RCC 7860 (cell line): ENCODE results near the gene ODC1.
A peak's percentile ranks its signal among the peaks of the same experiment; 100 is the strongest.

Experiments used
- DNase-seq: peaks from one replicate; pipeline ENCODE4 v3.0.0-alpha.2; 2015; ENCODE audit warnings: low spot score
- FAIRE-seq: peaks from 2 replicates; lab custom pipeline; 2012; peaks lifted over from hg19 to GRCh38; lab: Jason Lieb, UNC

The ODC1 gene

DNA sequence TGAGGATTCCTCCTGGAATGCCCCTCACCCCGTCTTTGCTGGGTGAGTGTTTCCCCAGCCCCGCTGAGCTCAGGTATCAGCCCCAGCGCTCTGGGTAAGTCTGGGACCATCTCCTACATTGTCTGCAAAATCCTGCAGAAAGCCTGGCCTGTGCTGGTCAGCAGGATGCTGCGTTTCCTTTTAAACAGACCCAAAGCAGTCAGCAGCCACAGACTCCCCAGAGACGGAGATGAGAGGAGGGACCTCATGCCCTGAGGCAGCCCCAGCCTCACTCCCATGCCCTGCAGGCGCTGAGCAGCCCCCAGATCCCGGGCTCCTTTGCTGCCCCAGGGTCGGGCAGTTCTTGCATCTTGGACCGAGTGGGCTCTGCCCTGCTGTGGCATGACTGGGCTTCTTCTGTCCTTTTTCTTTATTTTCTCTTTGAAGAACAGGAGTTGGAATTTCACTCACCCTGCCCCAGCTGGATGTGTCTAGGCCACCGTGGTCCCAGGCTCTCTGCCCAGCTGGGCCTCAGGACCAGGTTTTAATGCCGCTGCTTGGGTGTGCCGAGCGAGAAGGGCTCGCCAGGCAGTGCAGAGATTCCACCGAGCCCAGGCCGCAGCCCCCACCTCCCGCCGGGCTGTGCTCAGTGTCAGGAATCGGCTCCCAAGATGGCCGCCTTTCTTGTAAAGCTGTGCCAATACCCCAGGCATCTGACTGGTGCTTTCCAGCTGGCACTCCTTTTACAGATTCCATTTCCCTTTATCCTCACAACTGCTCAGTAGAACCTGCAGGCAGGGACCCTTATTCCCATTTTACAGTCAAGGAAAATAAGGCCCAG lies 43.6 kb downstream of the ODC1 start:
- FAIRE-seq (no peak), DNase-seq (no peak)

DNA sequence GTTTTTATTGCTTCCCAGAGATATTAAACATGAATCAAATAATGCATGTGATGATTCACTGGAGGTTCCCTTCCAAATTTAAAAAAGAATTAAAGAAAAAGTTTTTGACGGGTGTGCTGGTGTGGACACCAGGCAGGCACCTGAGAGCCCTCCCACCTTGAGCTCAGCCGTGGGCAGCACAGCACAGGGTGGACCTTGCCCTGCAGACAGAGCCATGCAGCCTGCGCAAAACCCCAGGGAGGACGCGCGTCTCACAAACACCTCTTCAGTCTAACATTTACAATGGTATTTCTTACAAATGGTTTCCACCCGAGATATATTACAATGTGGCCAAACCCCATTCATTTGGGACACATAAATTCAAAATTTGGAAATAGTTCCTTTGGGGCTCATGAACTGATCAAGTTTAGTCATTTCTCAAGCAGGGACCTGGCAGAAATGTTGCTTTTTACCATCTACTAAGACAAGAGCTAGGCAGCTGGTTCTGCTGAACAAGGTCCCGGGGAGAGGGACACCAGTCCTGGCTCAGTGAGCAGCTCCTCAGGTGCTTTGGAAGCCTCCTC lies 45.4 kb downstream of the ODC1 start:
- FAIRE-seq = no peak
- no peak for DNase-seq

DNA sequence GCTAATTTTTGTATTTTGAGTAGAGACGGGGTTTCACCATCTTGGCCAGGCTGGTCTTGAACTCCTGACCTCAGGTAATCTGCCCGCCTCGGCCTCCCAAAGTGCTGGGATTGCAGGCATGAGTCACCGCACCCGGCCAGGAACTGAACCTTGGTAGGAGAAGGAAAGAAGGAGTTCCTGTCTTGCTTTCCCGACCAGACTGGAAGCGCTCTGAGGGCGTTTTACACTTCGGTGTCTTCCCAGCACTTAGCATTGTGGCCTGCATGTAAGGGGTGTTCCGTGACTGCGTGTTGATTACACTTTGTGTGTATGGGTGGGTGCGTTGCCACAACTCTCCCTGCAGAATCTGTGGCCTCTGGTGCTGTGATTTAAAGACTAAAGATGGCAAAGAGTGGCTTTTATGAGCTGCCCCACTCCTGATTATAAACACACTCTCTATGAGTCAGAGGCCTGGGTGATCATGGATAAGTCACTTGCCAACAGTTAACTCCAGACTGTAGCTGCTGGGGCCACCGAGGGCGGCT lies 46.0 kb downstream of the ODC1 start:
- FAIRE-seq = peak; percentile 79
- peak; percentile 79 for DNase-seq

GRCh38 chr2:10400978-10401951 lies 46.9 kb downstream of the ODC1 start:
- FAIRE-seq (no peak), DNase-seq (no peak)

DNA sequence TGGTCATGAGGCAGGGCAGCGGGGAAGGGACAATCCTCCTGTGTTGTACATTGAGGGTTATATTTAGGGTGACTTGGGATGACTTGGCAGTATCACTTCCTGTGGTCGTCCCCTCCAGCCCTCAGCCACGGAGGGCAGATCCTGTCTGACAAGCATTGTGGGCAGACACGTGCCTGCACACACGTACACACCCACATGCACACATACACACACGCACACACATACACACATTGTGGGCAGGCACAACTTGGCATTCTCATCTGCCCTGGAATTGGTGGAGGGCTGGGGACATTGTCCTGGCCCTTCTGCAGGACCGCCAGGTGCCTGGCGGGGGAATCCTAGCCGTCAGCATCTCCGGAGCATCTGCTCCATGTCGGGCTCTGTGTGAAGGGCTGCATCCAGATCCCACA lies 47.6 kb downstream of the ODC1 start:
- no peak for FAIRE-seq
- DNase-seq = peak; percentile 28

GRCh38 chr2:10400002-10400401 lies 48.1 kb downstream of the ODC1 start:
- DNase-seq (no peak), FAIRE-seq (no peak)

DNA sequence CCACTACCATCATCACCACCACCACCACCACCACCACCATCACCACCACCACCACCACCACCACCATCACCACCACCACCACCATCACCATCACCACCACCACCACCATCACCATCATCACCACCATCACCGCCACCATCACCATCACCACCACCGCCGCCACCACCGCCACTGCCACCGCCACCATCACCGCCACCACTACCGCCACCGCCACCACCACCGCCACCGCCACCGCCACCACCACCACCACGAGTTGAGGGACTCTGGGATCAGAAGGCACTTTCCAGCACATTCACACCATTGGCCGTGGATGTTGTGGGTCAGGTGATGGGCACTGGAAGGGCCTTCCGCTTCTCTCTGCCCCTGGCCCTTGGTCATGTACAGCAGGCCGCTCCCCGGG lies 48.8 kb downstream of the ODC1 start:
- DNase-seq (no peak), FAIRE-seq (no peak)

DNA sequence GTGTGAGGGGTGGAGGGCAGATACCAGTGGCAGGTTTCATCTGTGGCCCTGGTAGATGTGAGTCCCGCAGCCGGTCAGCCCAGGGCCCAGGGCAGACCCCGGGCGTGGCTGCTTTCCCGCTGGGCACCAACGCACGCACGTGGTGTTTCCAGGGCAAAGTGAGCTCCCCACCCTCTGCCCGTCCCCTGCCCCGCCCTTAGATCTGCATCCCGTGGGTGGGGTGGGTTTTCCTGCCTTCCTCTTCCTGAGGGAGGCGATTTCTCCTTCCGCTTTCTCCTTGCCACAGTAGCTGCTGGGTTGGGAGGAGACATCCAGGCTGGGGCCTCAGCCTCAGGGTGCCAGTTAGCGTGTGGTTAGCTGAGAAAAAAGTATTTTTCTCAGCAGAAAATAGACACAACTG lies 49.6 kb downstream of the ODC1 start:
- DNase-seq (no peak), FAIRE-seq (no peak)

DNA sequence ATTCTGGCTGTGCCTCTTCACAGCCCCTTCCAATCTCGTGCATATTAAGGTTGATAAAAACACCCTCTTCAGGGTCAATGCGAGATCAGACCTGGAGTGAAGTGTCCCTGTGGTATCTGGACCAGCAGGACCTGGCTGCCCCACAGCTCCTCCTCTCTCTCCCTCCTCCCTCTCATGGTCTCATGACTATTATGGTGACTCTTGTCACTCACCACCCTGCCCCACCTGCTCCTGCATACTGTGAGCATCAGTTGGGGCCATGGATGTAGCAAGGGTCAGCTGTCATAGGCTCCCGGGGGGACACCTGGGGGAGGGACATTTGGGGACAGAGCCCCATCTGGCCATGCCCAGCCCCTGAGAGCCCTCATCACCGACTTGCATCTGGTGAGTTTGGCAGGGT lies 50.2 kb downstream of the ODC1 start:
- DNase-seq = no peak

GRCh38 chr2:10397297-10397875 lies 50.7 kb downstream of the ODC1 start:
- DNase-seq = no peak
- no peak for FAIRE-seq

More for the DNA sequence above, 50.2 kb downstream of the ODC1 start:
- no peak for FAIRE-seq

- FAIRE-seq (no peak), DNase-seq (no peak)
Observed at GRCh38 chr2:10396464-10396863, 51.7 kb downstream of the ODC1 start.

DNA sequence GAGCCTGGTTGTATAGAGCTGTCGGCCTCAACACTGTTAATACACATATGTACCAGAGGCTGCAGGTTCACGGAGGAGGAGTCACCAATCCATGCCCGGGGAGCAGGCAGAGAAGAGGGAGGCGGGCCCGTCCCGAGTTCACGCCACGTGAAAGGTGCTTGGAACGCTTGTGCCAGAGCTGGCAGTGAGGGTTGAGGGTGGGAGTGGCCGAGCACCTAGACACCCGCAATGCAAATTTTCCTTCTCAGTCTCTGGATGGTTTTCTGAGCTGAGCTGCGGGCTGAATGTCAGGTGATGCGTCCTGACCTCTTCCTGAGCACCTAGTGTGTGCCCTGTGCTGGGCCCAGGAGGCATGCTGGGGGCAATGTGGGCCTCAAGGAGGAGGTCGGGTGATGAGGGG lies 52.2 kb downstream of the ODC1 start:
- FAIRE-seq (no peak), DNase-seq (no peak)

DNA sequence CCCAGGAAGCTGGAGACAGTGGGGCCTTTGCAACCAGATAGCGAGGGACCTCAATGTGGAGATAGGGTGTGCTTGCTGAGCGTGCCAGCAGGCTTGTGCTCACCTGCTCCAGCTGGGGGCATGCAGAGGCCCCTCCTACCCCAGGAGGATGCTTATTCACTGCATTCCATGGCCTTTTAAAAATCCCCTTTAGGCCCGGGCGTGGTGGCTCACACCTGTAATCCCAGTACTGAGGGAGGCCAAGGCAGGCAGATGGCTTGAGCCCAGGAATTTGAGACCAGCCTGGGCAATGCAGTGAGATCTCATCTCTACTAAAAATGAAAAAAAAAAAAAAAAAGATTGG lies 54.5 kb downstream of the ODC1 start:
- FAIRE-seq = no peak
- no peak for DNase-seq

GRCh38 chr2:10392951-10393639 lies 55.0 kb downstream of the ODC1 start:
- peak; percentile 3 for DNase-seq
- FAIRE-seq = no peak

GRCh38 chr2:10392548-10392947 lies 55.6 kb downstream of the ODC1 start:
- FAIRE-seq (no peak), DNase-seq (no peak)

- FAIRE-seq = no peak
- DNase-seq = no peak
Observed at GRCh38 chr2:10392100-10392499, 56.0 kb downstream of the ODC1 start.

DNA sequence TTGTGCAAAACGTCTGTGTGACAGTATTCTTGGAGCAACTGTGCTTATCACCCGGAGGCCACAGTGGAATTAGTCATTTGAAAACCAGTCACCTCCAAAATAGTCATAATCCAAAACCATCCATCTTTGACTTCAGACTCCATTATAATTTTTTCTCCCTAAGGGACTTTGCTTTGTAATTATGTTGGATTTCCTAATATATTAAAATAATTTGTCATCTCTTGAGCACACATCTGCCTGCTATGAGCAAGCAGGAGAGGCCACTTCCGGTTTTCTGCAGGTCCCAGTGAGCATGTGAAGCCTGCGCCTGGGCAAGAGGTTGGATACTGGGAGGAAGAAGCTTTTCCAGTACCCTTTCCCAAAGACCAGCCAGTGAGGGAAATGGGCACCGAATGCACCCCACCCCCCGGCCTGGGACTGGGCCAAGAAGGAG lies 57.7 kb downstream of the ODC1 start:
- FAIRE-seq (peak; percentile 21), DNase-seq (peak; percentile 25)
